PFSK-1 (cell line): ENCODE results near the gene ENOSF1.

Source experiments
- FOXP2 ChIP-seq: optimal IDR thresholded peaks from 2 replicates; pipeline ENCODE3; 2011; ENCODE audit warnings: borderline replicate concordance, control low read depth, inconsistent platforms; ENCODE audit not compliant: insufficient read depth; ENCODE audit errors: extremely low read length, extremely low read depth
- POLR2AphosphoS5 ChIP-seq: IDR thresholded peaks from 2 replicates; pipeline ENCODE4 v1.6.1; 2012; ENCODE audit warnings: low read depth, mild to moderate bottlenecking, control low read depth, low read length, moderate library complexity
- SIN3A ChIP-seq: IDR thresholded peaks from 2 replicates; pipeline ENCODE4 v1.6.1; 2012; ENCODE audit warnings: mild to moderate bottlenecking, low read length, moderate library complexity, borderline replicate concordance; ENCODE audit not compliant: insufficient read depth
- TAF1 ChIP-seq: IDR thresholded peaks from 2 replicates; pipeline ENCODE4 v1.6.1; 2012; ENCODE audit warnings: low read length, control low read depth, borderline replicate concordance; ENCODE audit not compliant: insufficient read depth
- TF ChIP-seq, protein P1 (sequence below), 2 experiments: IDR thresholded peaks; 2 replicates each; pipeline versions ENCODE4 v1.6.1 to v1.8.0; 2011 to 2012; ENCODE audit warnings: low read depth in 2 of 2, low read length in 2 of 2, control low read depth in 1 of 2, inconsistent platforms in 1 of 2, mild to moderate bottlenecking in 1 of 2, moderate library complexity in 1 of 2; ENCODE audit not compliant: insufficient read depth in 1 of 2

The ENOSF1 gene

DNA sequence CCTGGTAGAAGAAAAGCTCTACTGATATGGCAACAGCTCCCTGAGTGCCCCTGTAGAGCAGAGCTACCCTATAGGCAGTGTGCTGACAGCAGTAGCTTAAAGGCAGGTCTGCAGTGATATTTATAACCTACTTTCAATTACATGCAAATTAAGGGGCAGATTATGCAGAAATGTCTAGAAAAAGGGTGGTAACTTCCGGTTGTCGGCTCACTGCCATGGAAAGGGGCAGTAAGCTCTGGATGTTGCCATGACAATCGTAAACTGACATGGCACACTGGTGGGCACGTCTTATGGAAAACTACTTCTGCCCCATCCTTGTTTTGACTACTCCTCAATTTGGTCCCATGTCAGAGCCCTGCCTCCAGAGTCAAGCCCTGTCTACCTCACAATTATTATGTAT lies 57.8 kb downstream of the ENOSF1 start:
- TF ChIP-seq, protein P1, sequence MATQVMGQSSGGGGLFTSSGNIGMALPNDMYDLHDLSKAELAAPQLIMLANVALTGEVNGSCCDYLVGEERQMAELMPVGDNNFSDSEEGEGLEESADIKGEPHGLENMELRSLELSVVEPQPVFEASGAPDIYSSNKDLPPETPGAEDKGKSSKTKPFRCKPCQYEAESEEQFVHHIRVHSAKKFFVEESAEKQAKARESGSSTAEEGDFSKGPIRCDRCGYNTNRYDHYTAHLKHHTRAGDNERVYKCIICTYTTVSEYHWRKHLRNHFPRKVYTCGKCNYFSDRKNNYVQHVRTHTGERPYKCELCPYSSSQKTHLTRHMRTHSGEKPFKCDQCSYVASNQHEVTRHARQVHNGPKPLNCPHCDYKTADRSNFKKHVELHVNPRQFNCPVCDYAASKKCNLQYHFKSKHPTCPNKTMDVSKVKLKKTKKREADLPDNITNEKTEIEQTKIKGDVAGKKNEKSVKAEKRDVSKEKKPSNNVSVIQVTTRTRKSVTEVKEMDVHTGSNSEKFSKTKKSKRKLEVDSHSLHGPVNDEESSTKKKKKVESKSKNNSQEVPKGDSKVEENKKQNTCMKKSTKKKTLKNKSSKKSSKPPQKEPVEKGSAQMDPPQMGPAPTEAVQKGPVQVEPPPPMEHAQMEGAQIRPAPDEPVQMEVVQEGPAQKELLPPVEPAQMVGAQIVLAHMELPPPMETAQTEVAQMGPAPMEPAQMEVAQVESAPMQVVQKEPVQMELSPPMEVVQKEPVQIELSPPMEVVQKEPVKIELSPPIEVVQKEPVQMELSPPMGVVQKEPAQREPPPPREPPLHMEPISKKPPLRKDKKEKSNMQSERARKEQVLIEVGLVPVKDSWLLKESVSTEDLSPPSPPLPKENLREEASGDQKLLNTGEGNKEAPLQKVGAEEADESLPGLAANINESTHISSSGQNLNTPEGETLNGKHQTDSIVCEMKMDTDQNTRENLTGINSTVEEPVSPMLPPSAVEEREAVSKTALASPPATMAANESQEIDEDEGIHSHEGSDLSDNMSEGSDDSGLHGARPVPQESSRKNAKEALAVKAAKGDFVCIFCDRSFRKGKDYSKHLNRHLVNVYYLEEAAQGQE (IDR thresholded peaks at IDR 0.05; ENCODE audit: insufficient read depth in 1 of 2, low read depth in 2 of 2, low read length in 2 of 2): no peak
- TF ChIP-seq TAF1 (no peak), SIN3A (no peak), POLR2AphosphoS5 (no peak), FOXP2 (no peak)

DNA sequence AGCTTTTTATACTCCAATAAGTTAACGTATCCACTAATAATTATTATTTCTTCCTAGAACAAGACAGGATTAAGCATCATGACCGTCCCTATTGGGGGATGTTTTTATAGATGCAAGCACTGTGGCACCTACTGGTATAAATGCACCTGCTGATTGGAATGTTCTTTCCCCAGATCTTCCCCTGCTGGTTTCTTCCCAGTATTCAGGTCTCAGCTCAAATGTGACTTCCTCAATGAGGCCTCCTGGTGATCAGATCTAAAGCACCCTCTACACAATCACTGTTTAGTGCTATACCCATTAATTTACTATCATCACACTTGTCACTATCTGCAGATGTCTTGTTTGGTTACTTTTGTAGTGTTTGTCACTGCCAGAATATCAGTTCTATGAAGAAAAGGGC lies 58.9 kb downstream of the ENOSF1 start:
- TF ChIP-seq TAF1 (no peak), FOXP2 (no peak), SIN3A (no peak), POLR2AphosphoS5 (no peak)
- TF ChIP-seq, protein P1 (IDR thresholded peaks at IDR 0.05; ENCODE audit: insufficient read depth in 1 of 2, low read depth in 2 of 2, low read length in 2 of 2): no peak

DNA sequence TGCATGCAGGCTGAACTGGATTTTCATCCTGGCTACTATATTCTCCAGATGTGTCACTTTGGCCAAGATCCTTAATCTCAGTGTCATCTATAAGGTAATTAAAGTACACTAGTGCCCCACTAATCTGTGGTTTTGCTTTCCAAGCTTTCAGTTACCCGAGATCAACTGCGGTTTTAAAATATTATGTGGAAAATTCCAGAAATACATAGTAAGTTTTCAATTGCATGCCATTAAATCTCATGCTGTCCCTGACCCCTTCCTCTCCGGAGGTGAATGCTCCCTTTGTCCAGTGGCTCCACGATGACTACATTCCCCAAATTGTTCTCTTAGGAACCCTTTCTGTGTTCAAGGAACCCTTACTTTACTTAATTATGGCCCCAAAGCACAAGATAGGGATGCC lies 60.3 kb downstream of the ENOSF1 start:
- TF ChIP-seq POLR2AphosphoS5 (no peak), SIN3A (no peak), TAF1 (no peak), FOXP2 (no peak)
- TF ChIP-seq, protein P1 (IDR thresholded peaks at IDR 0.05; ENCODE audit: insufficient read depth in 1 of 2, low read depth in 2 of 2, low read length in 2 of 2): no peak

DNA sequence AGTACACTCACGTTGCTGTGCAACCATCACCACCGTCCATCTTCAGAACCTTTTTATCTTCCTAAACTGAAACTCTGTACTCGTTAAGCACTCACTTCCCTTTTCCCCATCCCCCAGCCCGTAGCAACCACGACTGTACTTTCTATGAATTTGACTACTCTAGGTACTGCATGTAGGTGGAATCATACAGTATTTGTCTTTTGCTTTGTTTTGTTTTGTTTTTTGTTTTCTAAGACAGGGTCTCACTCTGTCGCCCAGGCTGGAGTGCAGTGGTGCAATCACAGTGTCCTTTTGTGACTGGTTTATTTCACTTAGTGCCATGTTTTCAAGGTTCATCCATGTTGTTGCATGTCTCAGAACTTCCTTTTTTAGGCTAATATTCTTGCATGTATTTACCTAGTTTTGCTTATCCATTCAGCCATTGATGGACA lies 62.0 kb downstream of the ENOSF1 start:
- no peak for TF ChIP-seq TAF1
- TF ChIP-seq POLR2AphosphoS5: no peak
- TF ChIP-seq, protein P1 (IDR thresholded peaks at IDR 0.05; ENCODE audit: insufficient read depth in 1 of 2, low read depth in 2 of 2, low read length in 2 of 2): no peak
- TF ChIP-seq FOXP2: no peak
- no peak for TF ChIP-seq SIN3A

DNA sequence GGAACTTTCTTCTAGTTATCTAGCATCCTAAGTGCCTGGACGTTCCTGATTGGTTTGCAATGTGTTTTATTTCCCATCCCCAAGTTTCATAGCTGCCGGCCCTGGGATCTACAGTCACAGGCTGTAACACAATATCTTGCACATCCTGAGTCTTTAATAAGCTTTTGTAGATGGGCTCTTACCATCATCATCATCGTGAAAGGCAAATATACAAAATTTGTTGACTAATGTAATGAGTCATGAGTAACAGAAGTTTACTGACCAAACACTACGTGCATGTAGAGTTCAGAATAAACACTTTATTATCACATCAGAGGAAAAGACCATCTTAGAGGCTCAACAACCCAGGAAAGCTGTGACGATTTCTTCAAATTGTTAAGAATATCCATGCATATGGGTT lies 63.1 kb downstream of the ENOSF1 start:
- no peak for TF ChIP-seq TAF1
- TF ChIP-seq FOXP2: no peak
- TF ChIP-seq POLR2AphosphoS5: no peak
- TF ChIP-seq, protein P1 (IDR thresholded peaks at IDR 0.05; ENCODE audit: insufficient read depth in 1 of 2, low read depth in 2 of 2, low read length in 2 of 2): no peak
- TF ChIP-seq SIN3A: no peak
